H9 (cell line): ENCODE data around the gene SEMA5A. TPM values are rescaled to one million over a fixed set of nuclear protein-coding genes. Genes with fewer than 3 reads are reported as not detected.

Experiments
- DNase-seq: peaks from one replicate; pipeline ENCODE4 v3.0.0-alpha.2; 2017
- H2AFZ ChIP-seq: one replicate; pipeline ENCODE4 v1.6.1; 2013; ENCODE audit warnings: mild to moderate bottlenecking, low read length, control low read depth, moderate library complexity
- H2AK5ac ChIP-seq: 2 replicates; pipeline ENCODE4 v1.6.1; 2013; ENCODE audit warnings: low read length, control low read depth, mixed read lengths; ENCODE audit not compliant: insufficient read length
- H2BK120ac ChIP-seq: one replicate; pipeline ENCODE4 v1.6.1; 2013; ENCODE audit warnings: low read depth, mild to moderate bottlenecking, low read length, control low read depth, inconsistent platforms; ENCODE audit not compliant: poor library complexity, severe bottlenecking
- H2BK12ac ChIP-seq: 2 replicates; pipeline ENCODE4 v1.6.1; 2013; ENCODE audit warnings: low read length, control low read depth, mixed read lengths, low read depth; ENCODE audit not compliant: insufficient read length
- H2BK15ac ChIP-seq: 2 replicates; pipeline ENCODE4 v1.6.1; 2013; ENCODE audit warnings: low read depth, low read length, control low read depth
- H2BK20ac ChIP-seq: one replicate; pipeline ENCODE4 v1.6.1; 2013; ENCODE audit warnings: low read depth, mild to moderate bottlenecking, low read length, control low read depth, inconsistent platforms; ENCODE audit not compliant: poor library complexity, severe bottlenecking
- H2BK5ac ChIP-seq: 2 replicates; pipeline ENCODE4 v1.6.1; 2013; ENCODE audit warnings: low read length, control low read depth, mixed read lengths; ENCODE audit not compliant: insufficient read length
- H3K14ac ChIP-seq: 2 replicates; pipeline ENCODE4 v1.6.1; 2013; ENCODE audit warnings: low read length, control low read depth; ENCODE audit not compliant: insufficient read depth
- H3K18ac ChIP-seq: 2 replicates; pipeline ENCODE4 v1.6.1; 2013; ENCODE audit warnings: low read depth, mild to moderate bottlenecking, mixed read lengths, low read length, control low read depth; ENCODE audit not compliant: insufficient read length
- H3K23ac ChIP-seq: 2 replicates; pipeline ENCODE4 v1.6.1; 2013; ENCODE audit warnings: low read length, control low read depth, mixed read lengths, low read depth; ENCODE audit not compliant: insufficient read length
- H3K23me2 ChIP-seq: 2 replicates; pipeline ENCODE4 v1.6.1; 2013; ENCODE audit warnings: low read depth, mild to moderate bottlenecking, mixed read lengths, low read length, control low read depth; ENCODE audit not compliant: insufficient read length, poor library complexity, severe bottlenecking
- H3K27ac ChIP-seq: 2 replicates; pipeline ENCODE4 v1.5.1; 2013; ENCODE audit warnings: low read length, control low read depth, mixed read lengths, low read depth; ENCODE audit not compliant: insufficient read length
- H3K27me3 ChIP-seq: 2 replicates; pipeline ENCODE4 v1.6.1; 2013; ENCODE audit warnings: low read length, control low read depth, inconsistent platforms; ENCODE audit not compliant: insufficient read depth
- H3K4ac ChIP-seq: 2 replicates; pipeline ENCODE4 v1.6.1; 2013; ENCODE audit warnings: low read depth, mild to moderate bottlenecking, control low read depth, inconsistent platforms, low read length, moderate library complexity
- H3K4me1 ChIP-seq: 2 replicates; pipeline ENCODE4 v1.6.1; 2013; ENCODE audit warnings: low read length, control low read depth, inconsistent platforms; ENCODE audit not compliant: insufficient read depth
- H3K4me2 ChIP-seq: 2 replicates; pipeline ENCODE4 v1.6.1; 2013; ENCODE audit warnings: low read length, control low read depth, mixed read lengths; ENCODE audit not compliant: insufficient read length, insufficient read depth
- H3K56ac ChIP-seq: 2 replicates; pipeline ENCODE4 v1.6.1; 2013; ENCODE audit warnings: low read depth, mild to moderate bottlenecking, mixed read lengths, low read length, control low read depth; ENCODE audit not compliant: insufficient read length
- H3K79me1 ChIP-seq: 2 replicates; pipeline ENCODE4 v1.6.1; 2013; ENCODE audit warnings: low read depth, mild to moderate bottlenecking, moderate library complexity, low read length, control low read depth, inconsistent platforms; ENCODE audit not compliant: insufficient read depth, poor library complexity, severe bottlenecking
- H3K79me2 ChIP-seq: 2 replicates; pipeline ENCODE4 v1.6.1; 2013; ENCODE audit warnings: low read length, control low read depth, inconsistent platforms; ENCODE audit not compliant: insufficient read depth
- H3K9ac ChIP-seq: 2 replicates; pipeline ENCODE4 v1.6.1; 2013; ENCODE audit warnings: low read length, control low read depth, mixed read lengths; ENCODE audit not compliant: insufficient read length; ENCODE audit errors: extremely low read depth
- H3K9me3 ChIP-seq: one replicate; pipeline ENCODE4 v1.6.1; 2013; ENCODE audit warnings: low read depth, low read length, inconsistent platforms; ENCODE audit not compliant: control insufficient read depth
- H3T11ph ChIP-seq: one replicate; pipeline ENCODE4 v1.6.1; 2013; ENCODE audit warnings: mild to moderate bottlenecking, low read length, control low read depth, inconsistent platforms
- H4K20me1 ChIP-seq: one replicate; pipeline ENCODE4 v1.6.1; 2013; ENCODE audit not compliant: control insufficient read depth, insufficient read length, insufficient read depth
- H4K5ac ChIP-seq: 2 replicates; pipeline ENCODE4 v1.6.1; 2013; ENCODE audit warnings: low read depth, mild to moderate bottlenecking, mixed read lengths, low read length, control low read depth; ENCODE audit not compliant: insufficient read length
- H4K8ac ChIP-seq: replicated peaks from 2 replicates; pipeline ENCODE4 v1.6.1; 2013; ENCODE audit warnings: low read length, control low read depth, mixed read lengths, low read depth; ENCODE audit not compliant: insufficient read length
- H4K91ac ChIP-seq: 2 replicates; pipeline ENCODE4 v1.6.1; 2013; ENCODE audit warnings: low read depth, mild to moderate bottlenecking, moderate library complexity, mixed read lengths, low read length, control low read depth; ENCODE audit not compliant: insufficient read length
- H3K27ac Mint-ChIP-seq, 3 experiments: 2 replicates in 2 of 3; 3 replicates in 1 of 3; pipeline ENCODE4 v1.8.0; 2020 to 2021; ENCODE audit warnings: mixed read lengths in 3 of 3, mild to moderate bottlenecking in 1 of 3, moderate library complexity in 1 of 3
- H3K27me3 Mint-ChIP-seq: 2 replicates; pipeline ENCODE4 v1.8.0; 2021; ENCODE audit warnings: low read depth, mild to moderate bottlenecking, moderate library complexity, mixed read lengths
- H3K36me3 Mint-ChIP-seq, 3 experiments: 2 replicates in 2 of 3; 3 replicates in 1 of 3; pipeline ENCODE4 v1.8.0; 2020 to 2021; ENCODE audit warnings: low read depth in 3 of 3, mixed read lengths in 3 of 3; ENCODE audit not compliant: insufficient read depth in 1 of 3
- H3K4me1 Mint-ChIP-seq, 2 experiments: 2 replicates each; pipeline ENCODE4 v1.8.0; 2020; ENCODE audit warnings: mixed read lengths in 2 of 2
- H3K4me3 Mint-ChIP-seq, 2 experiments: 2 replicates in 1 of 2; 3 replicates in 1 of 2; pipeline ENCODE4 v1.8.0; 2020 to 2021; ENCODE audit warnings: mild to moderate bottlenecking in 2 of 2, mixed read lengths in 2 of 2, moderate library complexity in 1 of 2
- H3K9me3 Mint-ChIP-seq, 2 experiments: 2 replicates in 1 of 2; 3 replicates in 1 of 2; pipeline ENCODE4 v1.8.0; 2020; ENCODE audit warnings: mild to moderate bottlenecking in 2 of 2, mixed read lengths in 2 of 2, moderate library complexity in 1 of 2
- CTCF ChIP-seq: fragments of 200-600 bp; sonication (generic); conservative IDR thresholded peaks from 3 replicates; pipeline ENCODE4 v1.8.0; 2021; ENCODE audit warnings: antibody characterized with exemption, mild to moderate bottlenecking
- WGBS: extraction: QIAGEN DNeasy Blood & Tissue Kit; methylation state at CpG from one replicate; pipeline ENCODE4 v1.1.7; 2013; ENCODE audit warnings: missing lambda C conversion rate, low lambda C conversion rate, mixed read lengths; ENCODE audit not compliant: insufficient read length; ENCODE audit errors: extremely low coverage; 5-methylcytosine and 5-hydroxymethylcytosine counted together
- total RNA-seq: library from RNA; stranded (reverse); gene quantifications from 2 replicates; pipeline ENCODE4 v1.2.1, GENCODE V29; 2021

SEMA5A gene
- total RNA-seq, 1 experiment from 2014 or later = 4.3 TPM

GRCh38 chr5:9343146-9343850, 202.6 kb downstream of the SEMA5A start:
- DNase-seq = no peak
- no peak overlapping the region for H2AK5ac ChIP-seq
- H3K4me1 ChIP-seq = no peaks in the 10 kb centered on the region
- no peak overlapping the region for H2AFZ ChIP-seq
- H3K23me2 ChIP-seq = no peaks in the 10 kb centered on the region
- no peaks in the 10 kb centered on the region for H3K79me2 ChIP-seq
- Mint-ChIP-seq H3K4me3 (no peak overlapping the region), H3K36me3 (peaks cover 2 to 6% (median 4%) of the 10 kb centered on the region in 3 experiments; a peak in 4 of 7 replicates), H3K9me3 (peaks cover 0 to 2% of the 10 kb centered on the region in 2 experiments; a peak in 2 of 5 replicates), H3K27me3 (no peaks in the 10 kb centered on the region; the same call in 1 of the 2 replicates), H3K4me1 (0 out of 4 replicates have a peak, but pooled peaks cover 0 to 2% of the 10 kb centered on the region in 2 experiments), H3K27ac (no peak overlapping the region)
- H4K5ac ChIP-seq = no peak overlapping the region
- no peak overlapping the region for H3K9ac ChIP-seq
- H3K23ac ChIP-seq = no peak overlapping the region
- no peak overlapping the region for H2BK12ac ChIP-seq
- H2BK5ac ChIP-seq = no peak overlapping the region
- H4K8ac ChIP-seq = no peak overlapping the region
- H3K4me2 ChIP-seq = no peak overlapping the region
- H2BK15ac ChIP-seq = no peak overlapping the region
- no peaks in the 10 kb centered on the region for H3K27me3 ChIP-seq
- WGBS = no CpG with 5 or more reads among the region's 3 CpGs
- no peak overlapping the region for H3K4ac ChIP-seq
- no peak overlapping the region for H3K18ac ChIP-seq
- no peaks in the 10 kb centered on the region for H3K9me3 ChIP-seq
- H4K20me1 ChIP-seq = no peaks in the 10 kb centered on the region
- no peak overlapping the region for H3K56ac ChIP-seq
- H4K91ac ChIP-seq = no peak overlapping the region
- H3K14ac ChIP-seq = no peak overlapping the region
- no peak for TF ChIP-seq CTCF
- no peak overlapping the region for H3T11ph ChIP-seq
- no peak overlapping the region for H2BK20ac ChIP-seq
- no peak overlapping the region for H3K27ac ChIP-seq
- H3K79me1 ChIP-seq = no peaks in the 10 kb centered on the region
- no peak overlapping the region for H2BK120ac ChIP-seq
